HCT116 (cell line): ENCODE measurements around the gene CDH5.

Source experiments
- ATF3 ChIP-seq: IDR thresholded peaks from 2 replicates; pipeline ENCODE4 v1.6.1; 2012
- CBX3 ChIP-seq: IDR thresholded peaks from 2 replicates; pipeline ENCODE4 v1.6.1; 2012; ENCODE audit warnings: low read depth
- CTCF ChIP-seq, 3 experiments: fragments of 200-600 bp in 1 of 3; sonication (generic) in 1 of 3; IDR thresholded peaks in 2 of 3; conservative IDR thresholded peaks in 1 of 3; 2 replicates each; pipeline ENCODE4 v1.5.1; 2012 to 2017; ENCODE audit warnings: low read depth in 2 of 3, low read length in 2 of 3, antibody characterized with exemption in 1 of 3, borderline replicate concordance in 1 of 3, control low read depth in 1 of 3, mild to moderate bottlenecking in 1 of 3, mixed read lengths in 1 of 3, mixed run types in 1 of 3, moderate library complexity in 1 of 3; ENCODE audit not compliant: insufficient read depth in 1 of 3
- EZH2phosphoT487 ChIP-seq: fragments of 200-600 bp; IDR thresholded peaks from 2 replicates; pipeline ENCODE4 v1.6.1; 2018; ENCODE audit warnings: antibody characterized with exemption, borderline replicate concordance
- POLR2A ChIP-seq: IDR thresholded peaks from 2 replicates; pipeline ENCODE4 v1.7.0; 2011; ENCODE audit warnings: borderline replicate concordance; ENCODE audit not compliant: insufficient read depth, insufficient read length; ENCODE audit errors: extremely low read depth
- POLR2AphosphoS5 ChIP-seq: IDR thresholded peaks from 2 replicates; pipeline ENCODE4 v1.6.1; 2011; ENCODE audit warnings: mild to moderate bottlenecking, low read depth, low read length, moderate library complexity
- RAD21 ChIP-seq: IDR thresholded peaks from 2 replicates; pipeline ENCODE4 v1.6.1; 2012; ENCODE audit warnings: low read depth, mild to moderate bottlenecking
- REST ChIP-seq: IDR thresholded peaks from 2 replicates; pipeline ENCODE4 v1.6.1; 2012; ENCODE audit warnings: low read depth
- SIN3A ChIP-seq: IDR thresholded peaks from 2 replicates; pipeline ENCODE4 v1.6.1; 2012; ENCODE audit warnings: low read depth
- SP1 ChIP-seq: IDR thresholded peaks from 2 replicates; pipeline ENCODE4 v1.6.1; 2012; ENCODE audit warnings: low read depth

- TF ChIP-seq ATF3: no peak
- no peak for TF ChIP-seq CTCF (IDR thresholded peaks at IDR 0.05 in 2 of 3, conservative IDR thresholded peaks at IDR 0.05 in 1 of 3; ENCODE audit: borderline replicate concordance in 1 of 3, insufficient read depth in 1 of 3, low read depth in 2 of 3, low read length in 2 of 3)
- no peak for TF ChIP-seq POLR2A
- TF ChIP-seq RAD21: no peak
- no peak for TF ChIP-seq SP1
- no peak for TF ChIP-seq CBX3
- TF ChIP-seq REST: no peak
- no peak for TF ChIP-seq EZH2phosphoT487
- no peak for TF ChIP-seq SIN3A
- TF ChIP-seq POLR2AphosphoS5: no peak
Observed at GRCh38 chr16:66401610-66402009, 35.1 kb downstream of the CDH5 start.
